ENCODE measurements around the gene GPC5. TPM values are rescaled to one million over a fixed set of nuclear protein-coding genes. Genes with fewer than 3 reads are reported as not detected.
"Not testable (repeated sequence)": the region's sequence is repeated elsewhere in the genome, so short reads cannot be mapped to it uniquely, and the experiment has no call there.

The GPC5 gene
- polyA plus RNA-seq, 3 donors = 0.04 to 1.0 TPM; not detected in 1

DNA sequence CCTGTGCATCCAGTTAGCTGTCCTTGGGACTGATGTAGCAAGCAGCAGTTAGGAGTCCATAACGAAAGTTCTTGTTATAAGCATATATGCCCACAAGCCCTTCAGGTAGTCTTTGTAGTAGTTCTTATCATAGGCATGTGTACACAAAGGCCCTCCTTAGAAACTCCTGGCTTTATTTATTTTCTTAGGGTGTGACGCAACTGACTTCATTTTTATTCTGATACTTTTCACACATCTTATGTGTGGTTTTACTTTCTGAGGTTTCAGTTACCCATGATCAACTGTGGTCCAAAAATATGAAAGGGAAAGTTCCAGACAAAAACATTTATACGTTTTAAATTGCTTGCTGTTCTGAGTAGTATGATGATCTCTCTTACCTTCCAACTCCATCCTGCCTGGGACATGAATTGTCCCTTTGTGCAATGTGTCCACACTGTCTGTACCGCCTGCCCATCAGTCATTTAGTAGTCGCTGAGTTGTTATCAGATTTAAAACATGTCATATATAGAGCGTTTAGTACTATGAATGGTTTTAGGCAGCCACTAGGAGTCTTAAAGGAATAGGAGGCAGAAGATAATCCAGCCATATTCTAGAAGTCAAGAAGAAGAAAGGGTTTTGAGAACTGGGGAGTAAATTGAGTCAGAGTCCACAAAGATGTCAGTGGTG, 19.4 kb downstream of the GPC5 start:
- WGBS, 3 donors = 18 to 69% (median 49%) methylated on average over 6 of the region's 6 CpGs

DNA sequence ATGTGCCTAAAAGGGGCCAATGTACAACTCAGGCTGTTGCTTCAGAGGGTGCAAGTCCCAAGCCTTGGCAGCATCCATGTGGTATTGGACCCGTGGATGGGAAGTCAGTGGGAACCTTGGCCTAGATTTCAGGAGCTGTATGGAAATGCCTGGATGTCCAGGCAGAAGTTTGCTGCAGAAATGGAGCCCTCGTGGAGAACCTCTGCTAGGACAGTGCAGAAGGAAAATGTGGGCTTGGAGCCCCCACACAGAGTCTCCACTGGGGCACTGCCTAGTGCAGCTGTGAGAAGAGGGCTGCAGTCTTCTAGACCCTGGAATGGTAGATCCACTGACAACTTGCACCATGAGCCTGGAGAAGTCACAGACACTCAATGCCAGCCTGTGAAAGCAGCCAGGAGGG, 28.5 kb downstream of the GPC5 start:
- no peak overlapping the region for H3K27ac ChIP-seq (ENCODE audit: low read depth, low read length)
- 64 to 68% (median 65%) methylated on average over 2 of the region's 2 CpGs for WGBS, 3 donors

More for the DNA sequence above, 19.4 kb downstream of the GPC5 start:
- H3K27ac ChIP-seq (ENCODE audit: low read depth, low read length) = no peak overlapping the region

DNA sequence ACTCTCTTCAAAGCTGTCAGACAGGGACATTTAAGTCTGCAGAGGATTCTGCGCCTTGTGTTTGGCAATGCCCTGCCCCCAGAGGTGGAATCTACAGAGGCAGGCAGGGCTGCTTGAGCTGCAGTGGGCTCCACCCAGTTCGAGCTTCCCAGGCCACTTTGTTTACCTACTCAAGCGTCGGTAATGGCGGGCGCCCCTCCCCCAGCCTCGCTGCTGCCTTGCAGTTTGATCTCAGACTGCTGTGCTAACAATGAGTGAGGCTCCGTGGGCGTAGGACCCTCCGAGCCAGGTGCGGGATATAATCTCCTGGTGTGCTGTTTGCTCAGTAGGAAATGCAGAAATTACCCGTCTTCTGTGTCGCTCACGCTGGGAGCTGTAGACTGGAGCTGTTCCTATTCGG, 40.3 kb downstream of the GPC5 start:
- 86 to 93% (median 88%) methylated on average over 11 to 15 of the region's 15 CpGs for WGBS, 3 donors
- H3K27ac ChIP-seq (ENCODE audit: low read depth, low read length) = not testable (repeated sequence)

DNA sequence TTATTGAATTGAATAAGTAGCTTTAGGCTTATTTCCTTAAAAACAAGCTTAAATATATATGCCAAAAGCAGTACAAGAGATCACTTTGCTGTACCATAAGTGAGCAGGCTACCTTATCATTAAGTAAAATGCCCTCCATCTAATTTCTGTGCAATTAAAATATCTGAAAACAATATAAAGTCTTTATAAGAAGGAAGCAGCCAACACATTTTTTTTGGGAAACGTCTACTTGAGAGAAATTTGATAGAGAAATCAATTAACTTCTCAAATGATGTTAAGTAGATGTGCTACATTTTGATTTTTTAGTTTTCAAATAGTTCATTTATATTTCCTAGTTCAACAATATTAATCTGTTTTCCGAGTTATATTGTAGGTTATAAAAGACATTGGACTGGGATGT, 52.5 kb downstream of the GPC5 start:
- WGBS, 3 donors = 64 to 82% (median 78%) methylated on average over 2 of the region's 2 CpGs
- no peak overlapping the region for H3K27ac ChIP-seq (ENCODE audit: low read depth, low read length)

DNA sequence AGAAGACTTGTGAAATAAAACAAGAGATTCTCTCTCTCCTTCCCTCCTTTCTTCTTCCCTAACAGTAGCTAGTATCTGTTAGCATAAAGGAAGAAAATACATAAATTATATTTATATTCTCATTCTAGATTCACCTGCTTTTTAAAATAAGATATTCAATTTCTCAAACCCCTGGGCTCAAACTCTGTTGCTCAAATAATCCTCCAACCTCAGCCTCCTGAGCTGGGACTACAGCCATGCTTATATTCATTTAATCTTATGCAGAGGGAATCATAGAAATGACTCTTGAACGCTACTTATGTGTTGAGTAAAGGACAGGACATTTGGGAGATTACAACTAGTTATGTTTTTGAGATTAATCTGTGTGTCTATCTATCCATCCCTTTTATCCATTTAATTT, 56.2 kb downstream of the GPC5 start:
- 77 to 88% (median 79%) methylated on average over 1 of the region's 1 CpG for WGBS, 3 donors
- H3K27ac ChIP-seq (ENCODE audit: low read depth, low read length) = no peak overlapping the region

DNA sequence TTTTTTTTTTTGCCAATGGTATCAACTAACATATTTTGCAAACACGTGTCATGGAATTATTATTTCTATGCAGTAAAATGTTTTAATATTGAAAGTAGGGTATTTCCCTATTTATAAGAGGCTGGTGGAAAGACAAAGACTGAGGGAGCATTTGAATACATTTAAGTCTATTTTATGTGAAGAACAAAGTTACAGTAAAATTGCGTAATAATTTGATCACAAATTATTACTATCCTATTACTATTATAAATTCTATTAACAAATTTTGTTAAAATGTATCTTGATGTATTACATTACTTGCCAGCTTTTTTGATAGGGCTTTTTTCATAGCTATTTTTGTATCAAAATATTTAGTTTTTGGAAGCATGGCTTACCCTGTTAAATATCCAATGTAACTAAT, 58.4 kb downstream of the GPC5 start:
- no peak overlapping the region for H3K27ac ChIP-seq (ENCODE audit: low read depth, low read length)
- 85 to 92% (median 91%) methylated on average over 2 of the region's 2 CpGs for WGBS, 3 donors

DNA sequence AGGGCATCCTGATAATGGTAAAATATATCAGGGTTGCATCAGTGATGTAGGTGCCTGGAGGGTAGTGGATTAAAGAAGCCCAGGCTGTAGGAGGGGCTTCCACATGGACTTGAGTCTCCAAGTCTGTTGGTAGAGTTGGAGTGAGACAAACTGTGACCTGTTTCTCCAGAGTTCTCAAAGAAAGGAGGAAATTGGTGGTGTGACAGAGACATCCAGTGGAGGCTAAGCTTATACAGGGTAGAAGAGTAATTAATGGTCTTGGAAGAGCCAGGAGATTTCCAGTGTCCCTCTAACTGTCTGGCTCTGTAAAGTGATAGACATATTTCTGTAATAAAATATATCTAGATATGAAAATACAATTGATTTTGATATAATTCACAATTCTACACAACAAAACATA, 61.1 kb downstream of the GPC5 start:
- H3K27ac ChIP-seq (ENCODE audit: low read depth, low read length) = no peak overlapping the region

GRCh38 chr13:91464336-91464735, 65.9 kb downstream of the GPC5 start:
- no peak overlapping the region for H3K27ac ChIP-seq (ENCODE audit: low read depth, low read length)
- 78 to 84% (median 83%) methylated on average over 5 of the region's 5 CpGs for WGBS, 3 donors

GRCh38 chr13:91467236-91467635, 68.8 kb downstream of the GPC5 start:
- 66 to 70% (median 69%) methylated on average over 3 of the region's 3 CpGs for WGBS, 3 donors
- no peak overlapping the region for H3K27ac ChIP-seq (ENCODE audit: low read depth, low read length)

GRCh38 chr13:91468301-91468700, 69.9 kb downstream of the GPC5 start:
- WGBS, 3 donors = 76 to 78% (median 78%) methylated on average over 2 of the region's 2 CpGs
- no peak overlapping the region for H3K27ac ChIP-seq (ENCODE audit: low read depth, low read length)

DNA sequence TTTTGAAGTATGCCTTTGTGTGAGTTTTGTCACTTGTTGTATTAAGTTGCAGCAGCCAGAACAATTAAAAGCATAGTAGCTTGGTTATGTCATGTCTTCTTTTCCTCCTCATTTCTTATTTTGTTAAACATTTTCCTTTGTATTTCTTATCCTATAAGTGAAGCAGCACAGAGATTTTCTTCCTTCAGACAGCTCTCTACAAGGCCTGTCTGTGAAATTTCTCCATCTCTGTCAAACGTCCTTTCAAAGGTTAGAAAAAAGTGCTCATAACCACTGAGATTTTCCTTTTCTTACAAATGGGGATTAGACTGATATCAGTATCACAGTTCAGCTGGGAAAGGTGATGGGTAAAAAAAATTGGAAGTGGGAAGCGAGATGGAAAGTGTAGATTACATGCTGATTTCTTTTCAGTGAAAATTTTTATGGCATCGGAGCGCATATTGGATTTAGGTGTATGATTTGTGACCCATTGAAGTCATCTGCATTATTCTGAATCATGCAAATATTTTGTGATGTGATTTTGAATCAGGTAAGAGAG, 71.7 kb downstream of the GPC5 start:
- no peak overlapping the region for H3K27ac ChIP-seq (ENCODE audit: low read depth, low read length)
- 68 to 82% (median 71%) methylated on average over 4 of the region's 4 CpGs for WGBS, 3 donors

DNA sequence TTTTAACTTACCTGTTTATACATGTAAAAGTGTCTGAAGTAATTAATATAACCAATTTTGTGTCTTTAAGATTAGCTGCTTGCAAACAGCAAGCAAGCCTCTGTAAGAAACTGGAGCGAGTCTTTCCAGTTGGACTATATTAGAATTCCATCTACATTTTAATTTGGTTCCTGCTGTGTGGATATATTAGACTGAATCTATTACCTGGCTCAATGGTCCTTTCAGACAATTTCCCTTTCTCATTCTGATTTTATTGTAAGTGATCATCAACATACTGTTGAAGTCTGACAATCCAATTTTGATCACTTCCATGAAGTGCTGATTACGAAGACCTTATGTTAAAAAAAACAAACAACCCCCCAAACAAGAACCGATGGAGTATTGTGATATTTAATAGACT, 72.3 kb downstream of the GPC5 start:
- WGBS, 3 donors = 80 to 86% (median 81%) methylated on average over 3 of the region's 3 CpGs
- no peak overlapping the region for H3K27ac ChIP-seq (ENCODE audit: low read depth, low read length)

- WGBS, 3 donors = 62 to 70% (median 69%) methylated on average over 5 of the region's 5 CpGs
- no peak overlapping the region for H3K27ac ChIP-seq (ENCODE audit: low read depth, low read length)
These were observed 84.0 kb downstream of the GPC5 start for GRCh38 chr13:91482427-91482826.

- H3K27ac ChIP-seq (ENCODE audit: low read depth, low read length) = no peak overlapping the region
- 44 to 66% (median 64%) methylated on average over 2 of the region's 2 CpGs for WGBS, 3 donors
These were observed 93.6 kb downstream of the GPC5 start for GRCh38 chr13:91491980-91492379.

GRCh38 chr13:91493442-91493841, 95.0 kb downstream of the GPC5 start:
- H3K27ac ChIP-seq (ENCODE audit: low read depth, low read length) = no peak overlapping the region
- WGBS, 3 donors = 82 to 88% (median 88%) methylated on average over 5 of the region's 5 CpGs

- no peak overlapping the region for H3K27ac ChIP-seq (ENCODE audit: low read depth, low read length)
- WGBS, 3 donors = 83 to 89% (median 88%) methylated on average over 5 of the region's 5 CpGs
These were observed 99.9 kb downstream of the GPC5 start for GRCh38 chr13:91498298-91498697.

- H3K27ac ChIP-seq (ENCODE audit: low read depth, low read length) = no peak overlapping the region
- 84 to 88% (median 88%) methylated on average over 2 of the region's 2 CpGs for WGBS, 3 donors
These were observed 105.8 kb downstream of the GPC5 start for GRCh38 chr13:91504216-91504615.

- no peak overlapping the region for H3K27ac ChIP-seq (ENCODE audit: low read depth, low read length)
These were observed 108.3 kb downstream of the GPC5 start for GRCh38 chr13:91506759-91507158.

DNA sequence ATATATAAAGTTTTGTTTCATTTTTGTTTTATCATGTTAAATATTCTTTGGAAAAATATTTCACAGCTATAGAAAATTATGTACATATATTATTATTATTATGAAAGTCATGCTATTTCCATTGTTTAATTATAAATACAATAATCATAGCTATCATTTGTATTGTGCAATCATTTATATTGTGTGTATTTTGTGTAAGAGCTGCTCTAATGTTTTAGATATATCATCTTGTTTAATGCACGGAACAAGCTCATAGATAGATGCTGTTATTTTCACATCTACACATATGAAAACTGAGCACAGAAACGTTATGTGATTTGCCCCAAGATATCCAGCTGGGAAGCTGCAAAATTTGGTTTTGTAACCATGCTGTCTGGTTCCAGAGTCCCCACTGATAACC, 111.6 kb downstream of the GPC5 start:
- H3K27ac ChIP-seq (ENCODE audit: low read depth, low read length) = no peak overlapping the region
- WGBS, 3 donors = 68 to 74% (median 71%) methylated on average over 2 of the region's 2 CpGs

DNA sequence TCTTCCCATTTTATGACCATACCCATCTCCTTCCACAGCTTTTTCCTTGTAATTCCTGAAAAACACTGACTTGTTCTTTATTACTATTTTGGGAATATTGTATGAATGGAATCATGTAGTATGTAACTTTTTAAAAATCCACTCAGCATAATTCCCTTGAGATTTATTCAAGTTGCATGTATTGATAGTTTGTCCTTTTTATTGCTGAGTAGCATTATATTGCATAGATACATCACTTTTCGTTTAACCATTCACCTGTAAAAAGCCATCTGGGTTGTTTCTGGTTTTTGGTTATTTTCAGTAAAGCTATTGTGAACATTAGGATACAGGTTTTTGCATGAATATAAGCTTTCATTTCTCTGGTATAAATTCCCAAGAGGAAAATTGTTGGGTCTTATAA, 115.4 kb downstream of the GPC5 start:
- no peak overlapping the region for H3K27ac ChIP-seq (ENCODE audit: low read depth, low read length)
- 58 to 75% (median 60%) methylated on average over 1 of the region's 1 CpG for WGBS, 3 donors

- WGBS, 3 donors = 57 to 92% (median 86%) methylated on average over 3 of the region's 3 CpGs
These were observed 118.4 kb downstream of the GPC5 start for GRCh38 chr13:91516799-91517198.

More at GRCh38 chr13:91516799-91517198, 118.4 kb downstream of the GPC5 start:
- no peak overlapping the region for H3K27ac ChIP-seq (ENCODE audit: low read depth, low read length)
